ENCODE results near the gene LRP2. TPM values are rescaled to one million over a fixed set of nuclear protein-coding genes. Genes with fewer than 3 reads are reported as not detected.
"Not testable (repeated sequence)": the region's sequence is repeated elsewhere in the genome, so short reads cannot be mapped to it uniquely, and the experiment has no call there.

Gene LRP2
- total RNA-seq (2014; rRNA removed; shearing (Covaris generic); ENCODE audit: low replicate concordance) = not detected in 2 replicates

DNA sequence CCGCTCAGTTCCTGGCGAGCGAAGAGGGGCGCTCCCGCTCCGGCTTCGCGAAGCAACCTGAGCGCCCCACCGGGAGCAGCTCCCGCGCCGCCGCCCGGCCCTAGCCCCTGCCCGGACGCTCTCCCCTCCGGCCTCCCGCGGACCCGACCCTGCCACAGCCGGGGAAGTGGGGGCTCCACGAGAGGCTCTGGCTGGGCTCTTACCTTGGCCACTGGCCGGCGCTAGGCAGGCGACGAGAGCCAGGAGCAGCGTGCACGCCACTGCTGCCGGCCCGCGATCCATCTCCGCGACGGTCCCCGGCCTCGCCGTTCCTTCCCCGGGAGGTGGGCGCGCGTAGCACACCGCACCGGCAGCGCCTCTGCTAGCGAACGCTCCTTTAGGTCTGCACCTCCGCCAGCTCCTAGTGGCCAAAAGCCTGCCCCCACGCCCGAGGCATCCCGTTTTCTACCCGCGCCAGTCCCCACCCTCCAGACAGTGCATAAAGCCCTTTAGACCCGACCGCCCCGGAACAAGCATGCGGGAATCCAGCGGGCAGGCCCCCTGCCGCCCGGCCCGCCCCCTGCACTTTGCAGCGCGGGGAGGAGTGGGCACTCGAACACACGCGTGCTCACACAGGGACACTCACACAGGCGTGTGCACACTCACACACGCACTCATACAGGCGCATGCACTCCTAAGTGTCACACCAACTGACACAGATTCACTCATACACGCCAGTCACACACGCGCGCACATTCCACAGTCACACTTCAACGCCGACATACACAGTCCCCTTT, at the start of gene LRP2:
TSS of gene LRP2 (minus strand) at position 417 of the 776 bp plus-strand sequence. CDS start at position 282, 135 bp downstream.
- no peaks in the 10 kb centered on the region for H3K27me3 ChIP-seq (ENCODE audit: low read length)
- H3K9me2 ChIP-seq (replicated peaks; ENCODE audit: insufficient read depth, low read length) = no peaks in the 10 kb centered on the region
- H3K27ac ChIP-seq (ENCODE audit: low read length) = no peak within 1 kb of the TSS
- no peak for DNase-seq
- peak within 1 kb of the TSS; percentile 62; the same call in 1 of the 2 replicates for H2AFZ ChIP-seq (ENCODE audit: low read length)
- H3K79me2 ChIP-seq (ENCODE audit: low read length) = no peaks in the 10 kb centered on the region
- no peaks in the 10 kb centered on the region for H3K9me3 ChIP-seq (ENCODE audit: low read length)
- H3K4me2 ChIP-seq (ENCODE audit: low read depth, low read length, poor library complexity, severe bottlenecking) = peak within 1 kb of the TSS; percentile 66
- no peaks in the 10 kb centered on the region for H3K36me3 ChIP-seq (ENCODE audit: insufficient read depth, low read length)
- peaks cover 26% of the 10 kb centered on the region for H3K4me1 ChIP-seq (ENCODE audit: low read length)
- peak within 1 kb of the TSS; percentile 47; the same call in 1 of the 2 replicates for H3K4me3 ChIP-seq (ENCODE audit: low read length)
- no peaks in the 10 kb centered on the region for H4K20me1 ChIP-seq (ENCODE audit: insufficient read depth, low read depth, low read length)
- peak within 1 kb of the TSS; percentile 36; the same call in 1 of the 2 replicates for H3K9ac ChIP-seq (ENCODE audit: low read length)

DNA sequence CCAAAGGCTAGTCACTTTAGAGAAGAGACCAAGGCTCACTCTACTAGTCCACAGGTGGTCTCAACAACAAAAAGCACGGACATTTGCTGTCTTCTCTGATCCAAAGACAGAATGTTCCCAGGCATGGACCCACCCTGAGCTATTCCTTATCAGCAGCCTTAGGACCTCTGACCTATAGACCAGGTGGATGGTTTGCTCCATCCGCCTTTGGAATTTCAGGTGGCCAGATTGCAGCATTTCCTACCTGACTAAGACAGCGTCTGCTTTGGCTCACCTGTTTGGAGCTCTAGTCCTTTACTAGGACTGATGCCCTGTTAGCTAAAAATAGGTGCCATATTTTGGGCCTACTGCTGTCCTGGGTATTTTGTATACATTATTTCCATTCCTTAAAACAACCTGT, 44.6 kb upstream of the LRP2 start:
- Histone ChIP-seq H3K4me3 (ENCODE audit: low read length) (no peak overlapping the region), H3K9me2 (replicated peaks; ENCODE audit: insufficient read depth, low read length) (no peaks in the 10 kb centered on the region), H3K27me3 (ENCODE audit: low read length) (no peaks in the 10 kb centered on the region), H3K36me3 (ENCODE audit: insufficient read depth, low read length) (no peaks in the 10 kb centered on the region), H3K9me3 (ENCODE audit: low read length) (no peaks in the 10 kb centered on the region), H3K9ac (ENCODE audit: low read length) (no peak overlapping the region), H4K20me1 (ENCODE audit: insufficient read depth, low read depth, low read length) (no peaks in the 10 kb centered on the region), H3K4me2 (ENCODE audit: low read depth, low read length, poor library complexity, severe bottlenecking) (no peak overlapping the region), H3K27ac (ENCODE audit: low read length) (no peak overlapping the region), H3K79me2 (ENCODE audit: low read length) (no peaks in the 10 kb centered on the region), H3K4me1 (ENCODE audit: low read length) (no peaks in the 10 kb centered on the region), H2AFZ (ENCODE audit: low read length) (no peak overlapping the region)
- DNase-seq = no peak

- not testable (repeated sequence) for H3K4me2 ChIP-seq (ENCODE audit: low read depth, low read length, poor library complexity, severe bottlenecking); H2AFZ ChIP-seq (ENCODE audit: low read length)
These were observed 37.2 kb upstream of the LRP2 start for GRCh38 chr2:169399491-169399890.

GRCh38 chr2:169397697-169398096, 35.4 kb upstream of the LRP2 start:
- DNase-seq = peak; percentile 46

More at GRCh38 chr2:169399491-169399890, 37.2 kb upstream of the LRP2 start:
- not testable (repeated sequence) for H3K27me3 ChIP-seq (ENCODE audit: low read length); H3K36me3 ChIP-seq (ENCODE audit: insufficient read depth, low read length); H3K9me2 ChIP-seq (replicated peaks; ENCODE audit: insufficient read depth, low read length); DNase-seq; H3K27ac ChIP-seq (ENCODE audit: low read length); H4K20me1 ChIP-seq (ENCODE audit: insufficient read depth, low read depth, low read length); H3K4me3 ChIP-seq (ENCODE audit: low read length); H3K4me1 ChIP-seq (ENCODE audit: low read length); H3K79me2 ChIP-seq (ENCODE audit: low read length); H3K9me3 ChIP-seq (ENCODE audit: low read length); H3K9ac ChIP-seq (ENCODE audit: low read length)

DNA sequence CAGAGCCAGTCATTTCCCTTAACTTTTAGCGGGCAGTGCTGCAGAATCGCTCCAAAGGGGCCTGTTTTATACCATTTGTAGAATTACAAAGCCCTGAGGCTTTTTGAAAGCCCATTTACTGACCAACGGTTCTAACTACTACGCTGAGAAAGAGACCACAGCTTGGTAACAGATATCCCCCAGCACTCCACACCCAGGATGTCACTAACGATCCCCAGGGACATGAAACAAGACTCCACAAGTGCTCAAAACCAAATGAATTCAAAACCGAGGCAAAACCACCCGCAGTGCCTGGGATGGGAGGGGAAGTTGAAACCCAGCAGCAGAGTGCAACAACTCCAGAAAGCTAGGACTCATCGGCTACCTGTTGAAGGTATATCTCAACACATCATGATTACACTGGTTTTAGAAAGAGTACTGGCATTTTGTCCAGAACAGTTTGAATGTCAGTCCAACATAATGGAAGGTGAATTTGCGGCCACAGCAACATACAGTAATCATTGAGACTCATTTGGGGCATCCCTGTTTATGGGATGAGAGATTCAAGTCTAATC, 33.6 kb upstream of the LRP2 start:
- Histone ChIP-seq H3K9ac (ENCODE audit: low read length) (no peak overlapping the region), H3K9me3 (ENCODE audit: low read length) (no peaks in the 10 kb centered on the region), H3K4me3 (ENCODE audit: low read length) (no peak overlapping the region), H3K27me3 (ENCODE audit: low read length) (no peaks in the 10 kb centered on the region; the same call in 1 of the 2 replicates), H2AFZ (ENCODE audit: low read length) (no peak overlapping the region), H3K4me2 (ENCODE audit: low read depth, low read length, poor library complexity, severe bottlenecking) (no peak overlapping the region), H4K20me1 (ENCODE audit: insufficient read depth, low read depth, low read length) (no peaks in the 10 kb centered on the region), H3K79me2 (ENCODE audit: low read length) (no peaks in the 10 kb centered on the region), H3K4me1 (ENCODE audit: low read length) (peaks cover 9% of the 10 kb centered on the region), H3K36me3 (ENCODE audit: insufficient read depth, low read length) (no peaks in the 10 kb centered on the region), H3K27ac (ENCODE audit: low read length) (no peak overlapping the region), H3K9me2 (replicated peaks; ENCODE audit: insufficient read depth, low read length) (no peaks in the 10 kb centered on the region)
- peak; percentile 60 for DNase-seq

More at GRCh38 chr2:169397697-169398096, 35.4 kb upstream of the LRP2 start:
- Histone ChIP-seq H3K27ac (ENCODE audit: low read length) (no peak overlapping the region), H3K9me2 (replicated peaks; ENCODE audit: insufficient read depth, low read length) (no peaks in the 10 kb centered on the region), H3K79me2 (ENCODE audit: low read length) (no peaks in the 10 kb centered on the region), H4K20me1 (ENCODE audit: insufficient read depth, low read depth, low read length) (no peaks in the 10 kb centered on the region), H3K4me2 (ENCODE audit: low read depth, low read length, poor library complexity, severe bottlenecking) (no peak overlapping the region), H3K4me1 (ENCODE audit: low read length) (peaks cover 9% of the 10 kb centered on the region), H3K4me3 (ENCODE audit: low read length) (no peak overlapping the region), H3K36me3 (ENCODE audit: insufficient read depth, low read length) (no peaks in the 10 kb centered on the region), H2AFZ (ENCODE audit: low read length) (no peak overlapping the region), H3K9ac (ENCODE audit: low read length) (no peak overlapping the region), H3K27me3 (ENCODE audit: low read length) (no peaks in the 10 kb centered on the region; the same call in 1 of the 2 replicates), H3K9me3 (ENCODE audit: low read length) (no peaks in the 10 kb centered on the region)

- Histone ChIP-seq H2AFZ (ENCODE audit: low read length) (no peak overlapping the region), H3K27me3 (ENCODE audit: low read length) (no peaks in the 10 kb centered on the region; the same call in 1 of the 2 replicates), H3K4me3 (ENCODE audit: low read length) (no peak overlapping the region), H3K9ac (ENCODE audit: low read length) (no peak overlapping the region), H4K20me1 (ENCODE audit: insufficient read depth, low read depth, low read length) (no peaks in the 10 kb centered on the region), H3K4me2 (ENCODE audit: low read depth, low read length, poor library complexity, severe bottlenecking) (no peak overlapping the region), H3K4me1 (ENCODE audit: low read length) (peaks cover 9% of the 10 kb centered on the region), H3K9me2 (replicated peaks; ENCODE audit: insufficient read depth, low read length) (no peaks in the 10 kb centered on the region), H3K79me2 (ENCODE audit: low read length) (no peaks in the 10 kb centered on the region), H3K9me3 (ENCODE audit: low read length) (no peaks in the 10 kb centered on the region), H3K27ac (ENCODE audit: low read length) (no peak overlapping the region), H3K36me3 (ENCODE audit: insufficient read depth, low read length) (no peaks in the 10 kb centered on the region)
- DNase-seq = no peak
These were observed 30.8 kb upstream of the LRP2 start for GRCh38 chr2:169393068-169393590.

- Histone ChIP-seq H3K27ac (ENCODE audit: low read length) (no peak overlapping the region), H3K4me2 (ENCODE audit: low read depth, low read length, poor library complexity, severe bottlenecking) (no peak overlapping the region), H3K79me2 (ENCODE audit: low read length) (no peaks in the 10 kb centered on the region), H4K20me1 (ENCODE audit: insufficient read depth, low read depth, low read length) (no peaks in the 10 kb centered on the region), H3K4me3 (ENCODE audit: low read length) (no peak overlapping the region), H3K4me1 (ENCODE audit: low read length) (peaks cover 7% of the 10 kb centered on the region), H3K36me3 (ENCODE audit: insufficient read depth, low read length) (no peaks in the 10 kb centered on the region), H3K27me3 (ENCODE audit: low read length) (no peaks in the 10 kb centered on the region; the same call in 1 of the 2 replicates), H2AFZ (ENCODE audit: low read length) (no peak overlapping the region), H3K9me3 (ENCODE audit: low read length) (no peaks in the 10 kb centered on the region), H3K9ac (ENCODE audit: low read length) (no peak overlapping the region), H3K9me2 (replicated peaks; ENCODE audit: insufficient read depth, low read length) (no peaks in the 10 kb centered on the region)
- no peak for DNase-seq
These were observed 28.9 kb upstream of the LRP2 start for GRCh38 chr2:169391236-169391635.

- no peak for DNase-seq
- Histone ChIP-seq H3K9ac (ENCODE audit: low read length) (no peak overlapping the region), H2AFZ (ENCODE audit: low read length) (no peak overlapping the region), H3K4me1 (ENCODE audit: low read length) (no peaks in the 10 kb centered on the region), H3K36me3 (ENCODE audit: insufficient read depth, low read length) (no peaks in the 10 kb centered on the region), H3K4me2 (ENCODE audit: low read depth, low read length, poor library complexity, severe bottlenecking) (no peak overlapping the region), H3K27ac (ENCODE audit: low read length) (no peak overlapping the region), H3K27me3 (ENCODE audit: low read length) (no peaks in the 10 kb centered on the region), H3K9me2 (replicated peaks; ENCODE audit: insufficient read depth, low read length) (no peaks in the 10 kb centered on the region), H4K20me1 (ENCODE audit: insufficient read depth, low read depth, low read length) (no peaks in the 10 kb centered on the region), H3K9me3 (ENCODE audit: low read length) (no peaks in the 10 kb centered on the region), H3K4me3 (ENCODE audit: low read length) (no peak overlapping the region), H3K79me2 (ENCODE audit: low read length) (no peaks in the 10 kb centered on the region)
These were observed 25.8 kb upstream of the LRP2 start for GRCh38 chr2:169388161-169388560.
